Sigmoid colon (tissue), 7 donors: ENCODE data around the gene TOP2A. TPM values are rescaled to one million over a fixed set of nuclear protein-coding genes. Genes with fewer than 3 reads are reported as not detected.
A peak's percentile ranks its signal among the peaks of the same experiment; 100 is the strongest.

Source experiments
- DNase-seq: peaks from one replicate; pipeline ENCODE4 v3.0.0-alpha.2; 2019
- H3K27ac ChIP-seq, 4 donors: fragments of 200-600 bp; sonication (generic); one replicate each; pipeline ENCODE4 v1.5.1; 2016 to 2019; ENCODE audit warnings: mild to moderate bottlenecking in 1 of 4
- H3K27me3 ChIP-seq, 3 donors: fragments of 200-600 bp; sonication (generic); one replicate each; pipeline ENCODE4 v1.5.1; 2019; ENCODE audit warnings: mild to moderate bottlenecking in 1 of 3
- H3K36me3 ChIP-seq, 4 donors: fragments of 200-600 bp; sonication (generic); one replicate each; pipeline ENCODE4 v1.5.1; 2016 to 2019
- H3K4me1 ChIP-seq, 4 donors: fragments of 200-600 bp; sonication (generic); one replicate each; pipeline ENCODE4 v1.5.1; 2017 to 2019
- H3K4me3 ChIP-seq, 4 donors: fragments of 200-600 bp; sonication (generic); one replicate each; pipeline ENCODE4 v1.5.1; 2017 to 2019; ENCODE audit warnings: mild to moderate bottlenecking in 2 of 4, moderate library complexity in 1 of 4
- H3K9me3 ChIP-seq, 4 donors: fragments of 200-600 bp in 3 of 4; sonication (generic) in 3 of 4; one replicate each; pipeline versions ENCODE4 v1.5.1 to v1.6.1; 2013 to 2019
- EP300 ChIP-seq, 4 donors: sonication (generic); formaldehyde crosslinking; IDR thresholded peaks; one replicate each; pipeline ENCODE4 v1.6.1; 2017; ENCODE audit warnings: antibody characterized with exemption in 4 of 4
- POLR2A ChIP-seq, 2 donors: fragments of 450-650 bp; IDR thresholded peaks; one replicate each; pipeline ENCODE4 v1.6.1; 2016; ENCODE audit warnings: antibody characterized with exemption in 2 of 2, mild to moderate bottlenecking in 2 of 2, moderate library complexity in 2 of 2
- POLR2AphosphoS5 ChIP-seq, 4 donors: sonication (generic); formaldehyde crosslinking; IDR thresholded peaks; one replicate each; pipeline ENCODE4 v1.6.1; 2017; ENCODE audit warnings: antibody characterized with exemption in 4 of 4
- WGBS, 2 donors: extraction: QIAGEN DNeasy Blood & Tissue Kit; methylation state at CpG; one replicate each; pipeline ENCODE4 v1.1.7; 2013; 5-methylcytosine and 5-hydroxymethylcytosine counted together
- intact Hi-C: fragments of 100-400 bp; cut with DNase I; formaldehyde crosslinking; loops from one replicate; pipeline ENCODE4 v1.15.1; 2023
- polyA plus RNA-seq, 3 donors: library from polyadenylated mRNA; stranded (reverse); fragments of 200-250 nt; gene quantifications; one replicate each; pipeline ENCODE4 v1.2.3, GENCODE V29; 2013
- total RNA-seq, 4 donors: library from RNA; depleted of rRNA; stranded (reverse); fragments of >200 nt; gene quantifications; one replicate each; pipeline ENCODE4 v1.1.0, GENCODE V29; 2016
- TF ChIP-seq, protein P1 (sequence below), 4 experiments: fragments of 450-650 bp in 3 of 4; fragments of 200-600 bp in 1 of 4; IDR thresholded peaks; one replicate each; pipeline ENCODE4 v1.5.1; 2016 to 2019; ENCODE audit warnings: antibody characterized with exemption in 4 of 4, mild to moderate bottlenecking in 3 of 4, moderate library complexity in 2 of 4
- donor health status: healthy with polysubstance abuse.
- donor health status: Bipolar disorder and iron deficiency.
- donor health status: healthy.

Gene TOP2A, protein sequence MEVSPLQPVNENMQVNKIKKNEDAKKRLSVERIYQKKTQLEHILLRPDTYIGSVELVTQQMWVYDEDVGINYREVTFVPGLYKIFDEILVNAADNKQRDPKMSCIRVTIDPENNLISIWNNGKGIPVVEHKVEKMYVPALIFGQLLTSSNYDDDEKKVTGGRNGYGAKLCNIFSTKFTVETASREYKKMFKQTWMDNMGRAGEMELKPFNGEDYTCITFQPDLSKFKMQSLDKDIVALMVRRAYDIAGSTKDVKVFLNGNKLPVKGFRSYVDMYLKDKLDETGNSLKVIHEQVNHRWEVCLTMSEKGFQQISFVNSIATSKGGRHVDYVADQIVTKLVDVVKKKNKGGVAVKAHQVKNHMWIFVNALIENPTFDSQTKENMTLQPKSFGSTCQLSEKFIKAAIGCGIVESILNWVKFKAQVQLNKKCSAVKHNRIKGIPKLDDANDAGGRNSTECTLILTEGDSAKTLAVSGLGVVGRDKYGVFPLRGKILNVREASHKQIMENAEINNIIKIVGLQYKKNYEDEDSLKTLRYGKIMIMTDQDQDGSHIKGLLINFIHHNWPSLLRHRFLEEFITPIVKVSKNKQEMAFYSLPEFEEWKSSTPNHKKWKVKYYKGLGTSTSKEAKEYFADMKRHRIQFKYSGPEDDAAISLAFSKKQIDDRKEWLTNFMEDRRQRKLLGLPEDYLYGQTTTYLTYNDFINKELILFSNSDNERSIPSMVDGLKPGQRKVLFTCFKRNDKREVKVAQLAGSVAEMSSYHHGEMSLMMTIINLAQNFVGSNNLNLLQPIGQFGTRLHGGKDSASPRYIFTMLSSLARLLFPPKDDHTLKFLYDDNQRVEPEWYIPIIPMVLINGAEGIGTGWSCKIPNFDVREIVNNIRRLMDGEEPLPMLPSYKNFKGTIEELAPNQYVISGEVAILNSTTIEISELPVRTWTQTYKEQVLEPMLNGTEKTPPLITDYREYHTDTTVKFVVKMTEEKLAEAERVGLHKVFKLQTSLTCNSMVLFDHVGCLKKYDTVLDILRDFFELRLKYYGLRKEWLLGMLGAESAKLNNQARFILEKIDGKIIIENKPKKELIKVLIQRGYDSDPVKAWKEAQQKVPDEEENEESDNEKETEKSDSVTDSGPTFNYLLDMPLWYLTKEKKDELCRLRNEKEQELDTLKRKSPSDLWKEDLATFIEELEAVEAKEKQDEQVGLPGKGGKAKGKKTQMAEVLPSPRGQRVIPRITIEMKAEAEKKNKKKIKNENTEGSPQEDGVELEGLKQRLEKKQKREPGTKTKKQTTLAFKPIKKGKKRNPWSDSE (N-terminal part only)
- total RNA-seq: 1 to 10 TPM in 3 of 4 donors, under 1 TPM in 1; 0.33 to 2.3 (median 1.8) TPM
- polyA plus RNA-seq: 10 to 100 TPM in 2 of 3 donors, 1 to 10 TPM in 1; 1.8 to 28.7 (median 11.3) TPM

DNA sequence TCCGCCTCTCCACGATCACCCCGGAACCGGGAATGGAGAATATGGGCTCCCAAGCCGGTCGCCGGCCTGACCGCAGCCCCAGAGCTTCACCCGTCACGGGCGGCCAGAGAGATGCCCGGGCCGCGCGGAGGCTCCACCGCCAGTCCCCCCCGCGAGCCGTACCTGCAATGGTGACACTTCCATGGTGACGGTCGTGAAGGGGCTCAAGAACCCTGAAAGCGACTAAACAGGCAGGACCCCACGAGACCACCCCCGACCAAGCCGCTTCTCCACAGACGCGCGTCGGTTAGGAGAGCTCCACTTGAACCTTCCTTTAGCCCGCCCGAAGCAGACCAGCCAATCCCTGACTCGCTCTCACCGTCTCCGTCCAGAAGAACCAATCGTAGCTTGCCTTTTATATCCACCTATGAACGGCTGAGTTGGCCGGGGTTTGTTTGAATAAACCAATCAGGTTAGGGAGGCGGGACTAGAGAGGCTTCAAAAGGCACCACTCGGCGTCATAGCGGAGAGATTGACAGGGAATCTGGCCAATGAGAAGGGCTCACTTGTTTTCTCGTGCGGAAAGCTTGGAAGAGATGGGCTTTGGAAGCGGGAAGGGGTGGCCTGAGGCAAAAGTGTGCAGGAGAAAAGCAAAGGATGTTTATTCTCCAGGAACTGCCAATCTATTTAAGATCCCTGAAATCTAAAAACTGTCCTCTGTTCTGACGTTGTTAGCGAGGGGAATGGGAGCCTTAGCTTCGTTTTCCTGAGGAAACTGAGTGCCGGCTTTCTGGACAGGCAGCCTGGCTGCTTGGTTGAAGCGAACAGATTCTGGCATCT, at the start of gene TOP2A:
Gene TOP2A, minus strand, starts transcription at position 288 of the 819 bp plus-strand sequence. Its CDS starts 105 bp downstream, at position 183.
- H3K4me1 ChIP-seq: peaks cover 0 to 17% (median 10%) of the 10 kb centered on the region in 4 donors
- H3K27ac ChIP-seq: peak within 1 kb of the TSS; percentile 77 to 88 (median 80)
- intact Hi-C loops: loop anchor here (2.0 to 5.0 kb wide), 2 partner anchors 59 to 116 kb away; no protein-coding TSS in a partner anchor
- WGBS, 2 donors: 1% methylated on average over 49 of the region's 49 CpGs
- H3K36me3 ChIP-seq: no peaks in the 10 kb centered on the region
- H3K27me3 ChIP-seq: no peaks in the 10 kb centered on the region
- TF ChIP-seq POLR2AphosphoS5 (IDR thresholded peaks at IDR 0.05) (peak in 1 of 4 donors; percentile 31), POLR2A (IDR thresholded peaks at IDR 0.05) (no peak)
- DNase-seq: peak; percentile 99
- no peaks in the 10 kb centered on the region for H3K9me3 ChIP-seq
- peak within 1 kb of the TSS; percentile 36 to 59 (median 56) for H3K4me3 ChIP-seq

DNA sequence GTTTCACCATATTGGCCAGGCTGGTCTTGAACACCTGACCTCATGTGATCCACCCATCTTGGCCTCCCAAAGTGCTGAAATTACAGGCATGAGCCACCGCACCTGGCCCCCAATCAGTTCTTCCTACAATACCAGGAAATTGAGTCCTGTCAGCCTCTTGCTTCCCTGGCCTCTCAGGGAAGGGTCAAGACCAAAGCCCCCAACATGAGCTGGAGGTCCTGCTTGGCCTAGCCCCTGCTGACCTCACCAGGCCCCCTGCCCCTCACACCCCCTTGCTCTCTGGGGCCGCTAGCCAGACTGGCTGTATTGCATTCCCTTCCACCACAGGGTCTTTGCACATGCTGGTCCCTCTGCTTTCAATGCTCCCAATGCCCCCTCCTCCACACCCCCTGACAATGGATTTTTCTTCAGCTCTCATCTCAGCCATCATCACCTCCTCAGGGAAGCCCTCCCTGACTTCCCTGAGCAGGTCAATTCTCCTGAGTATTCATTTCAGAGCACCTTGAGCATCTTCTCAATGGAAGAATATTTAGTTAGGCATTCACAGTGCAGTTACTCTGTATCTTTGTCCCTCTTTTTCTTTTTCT, 49.7 kb upstream of the TOP2A start:
- Histone ChIP-seq H3K36me3 (no peaks in the 10 kb centered on the region), H3K4me1 (peaks cover 0 to 37% (median 36%) of the 10 kb centered on the region in 4 donors), H3K9me3 (no peaks in the 10 kb centered on the region), H3K4me3 (no peak overlapping the region), H3K27ac (no peak overlapping the region), H3K27me3 (no peaks in the 10 kb centered on the region)
- DNase-seq: no peak
- TF ChIP-seq POLR2A (IDR thresholded peaks at IDR 0.05) (no peak), EP300 (IDR thresholded peaks at IDR 0.05) (no peak), POLR2AphosphoS5 (IDR thresholded peaks at IDR 0.05) (no peak)
- TF ChIP-seq, protein P1, sequence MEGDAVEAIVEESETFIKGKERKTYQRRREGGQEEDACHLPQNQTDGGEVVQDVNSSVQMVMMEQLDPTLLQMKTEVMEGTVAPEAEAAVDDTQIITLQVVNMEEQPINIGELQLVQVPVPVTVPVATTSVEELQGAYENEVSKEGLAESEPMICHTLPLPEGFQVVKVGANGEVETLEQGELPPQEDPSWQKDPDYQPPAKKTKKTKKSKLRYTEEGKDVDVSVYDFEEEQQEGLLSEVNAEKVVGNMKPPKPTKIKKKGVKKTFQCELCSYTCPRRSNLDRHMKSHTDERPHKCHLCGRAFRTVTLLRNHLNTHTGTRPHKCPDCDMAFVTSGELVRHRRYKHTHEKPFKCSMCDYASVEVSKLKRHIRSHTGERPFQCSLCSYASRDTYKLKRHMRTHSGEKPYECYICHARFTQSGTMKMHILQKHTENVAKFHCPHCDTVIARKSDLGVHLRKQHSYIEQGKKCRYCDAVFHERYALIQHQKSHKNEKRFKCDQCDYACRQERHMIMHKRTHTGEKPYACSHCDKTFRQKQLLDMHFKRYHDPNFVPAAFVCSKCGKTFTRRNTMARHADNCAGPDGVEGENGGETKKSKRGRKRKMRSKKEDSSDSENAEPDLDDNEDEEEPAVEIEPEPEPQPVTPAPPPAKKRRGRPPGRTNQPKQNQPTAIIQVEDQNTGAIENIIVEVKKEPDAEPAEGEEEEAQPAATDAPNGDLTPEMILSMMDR (IDR thresholded peaks at IDR 0.05): no peak
- intact Hi-C loops: no loop called here
- 88 to 95% methylated on average over 2 of the region's 2 CpGs for WGBS, 2 donors

DNA sequence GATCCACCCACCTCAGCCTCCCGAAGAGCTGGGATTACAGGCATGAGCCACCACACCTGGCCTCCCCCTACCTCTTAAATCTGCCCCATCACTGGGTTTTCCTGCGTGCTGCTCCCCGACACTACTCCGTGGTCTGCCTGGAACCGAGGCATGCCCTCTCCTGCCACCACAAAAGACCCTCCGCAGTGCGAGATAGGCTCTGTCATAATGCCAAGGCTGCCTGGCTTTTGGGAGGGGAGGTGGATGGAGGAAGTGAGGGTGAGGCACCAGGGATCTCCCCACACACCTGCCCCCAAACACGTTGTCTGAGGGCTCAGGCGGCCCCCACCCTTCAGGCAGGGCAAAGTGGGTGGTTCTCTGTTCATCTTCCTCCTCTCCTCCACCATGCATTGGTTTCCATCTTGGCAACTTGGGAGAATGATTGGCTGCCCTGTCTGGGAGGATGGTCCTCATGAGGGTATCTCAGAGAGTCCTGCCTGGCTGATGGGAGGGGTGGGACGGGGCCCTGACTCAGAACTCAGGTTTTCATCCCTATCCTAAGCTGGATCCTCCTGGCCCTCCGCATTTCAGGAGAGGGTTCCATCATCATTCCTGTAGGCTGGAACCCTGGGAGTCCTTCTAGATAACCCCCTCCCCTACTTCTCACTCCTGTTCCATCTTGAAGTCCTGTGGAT, 48.7 kb upstream of the TOP2A start:
- 76 to 85% methylated on average over 11 of the region's 11 CpGs for WGBS, 2 donors
- Histone ChIP-seq H3K4me1 (peaks cover 0 to 37% (median 36%) of the 10 kb centered on the region in 4 donors), H3K9me3 (no peaks in the 10 kb centered on the region), H3K36me3 (no peaks in the 10 kb centered on the region), H3K27ac (no peak overlapping the region), H3K4me3 (no peak overlapping the region), H3K27me3 (no peaks in the 10 kb centered on the region)
- peak in 1 of 4 donors; percentile 47 for TF ChIP-seq POLR2AphosphoS5 (IDR thresholded peaks at IDR 0.05)
- TF ChIP-seq, protein P1 (IDR thresholded peaks at IDR 0.05): no peak
- intact Hi-C loops: no loop called here
- DNase-seq: peak; percentile 58

DNA sequence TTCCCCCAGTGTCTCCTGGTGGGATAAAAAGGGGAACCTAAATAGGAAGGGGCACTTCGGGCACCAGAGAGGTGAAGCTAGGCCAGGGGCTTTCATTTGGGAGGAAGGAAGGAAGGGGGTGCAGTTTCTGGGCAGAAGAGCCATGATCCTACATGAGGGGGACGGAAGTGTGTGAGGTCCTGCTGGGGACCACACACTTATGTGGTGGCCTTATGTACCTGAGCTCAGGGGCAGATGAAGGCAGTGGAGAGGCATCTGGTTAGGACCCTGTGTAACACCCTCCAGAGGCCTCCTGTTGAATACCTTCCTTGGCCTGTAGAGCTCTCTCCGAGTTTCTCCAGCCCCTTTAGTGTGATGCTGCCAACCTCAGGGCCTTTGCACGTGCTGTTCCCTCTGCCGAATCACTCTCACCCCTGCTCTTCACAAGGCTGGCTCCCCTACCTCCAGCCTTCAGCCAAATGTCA, 46.7 kb upstream of the TOP2A start:
- WGBS, 2 donors: 89 to 92% methylated on average over 5 of the region's 5 CpGs
- Histone ChIP-seq H3K4me1 (peaks cover 0 to 46% (median 45%) of the 10 kb centered on the region in 4 donors), H3K27ac (peak overlapping the region in 1 of 4 donors; percentile 94), H3K36me3 (no peaks in the 10 kb centered on the region), H3K27me3 (no peaks in the 10 kb centered on the region), H3K9me3 (no peaks in the 10 kb centered on the region), H3K4me3 (no peak overlapping the region)
- intact Hi-C loops: no loop called here
- TF ChIP-seq EP300 (IDR thresholded peaks at IDR 0.05) (no peak), POLR2A (IDR thresholded peaks at IDR 0.05) (no peak), POLR2AphosphoS5 (IDR thresholded peaks at IDR 0.05) (peak in 2 of 4 donors; percentile 29 to 64)
- TF ChIP-seq, protein P1 (IDR thresholded peaks at IDR 0.05): no peak
- no peak for DNase-seq
